HepG2 (cell line): Measurements from ENCODE around the gene MLH1. TPM values are rescaled to one million over a fixed set of nuclear protein-coding genes. Genes with fewer than 3 reads are reported as not detected.

Experiments
- ATAC-seq: fragments of 200-7000 bp; cut with Tn5 transposase; 3 replicates; pipeline ENCODE4 v1.9.1; 2020; ENCODE audit warnings: mild to moderate bottlenecking, moderate library complexity
- BruUV-seq: library from RNA; stranded (reverse); fragments of 400-500 nt; replicated peaks from 2 replicates; lab custom pipeline; 2021; lab: Mats Ljungman, UMichigan
- CTCF ChIA-PET: fragments of 300-600 bp; formaldehyde crosslinking; extraction: SDS; loops from one replicate; lab custom pipeline; 2021; ENCODE audit warnings: low total read pairs, inconsistent platforms, low intra/inter-chr PET ratio; lab: Yijun Ruan, JAX
- POLR2A ChIA-PET: fragments of 350-600 bp; sonication (Branson Sonifier 250); formaldehyde crosslinking; loops from one replicate; lab custom pipeline; 2020; ENCODE audit warnings: antibody characterized with exemption, inconsistent platforms; lab: Yijun Ruan, JAX
- DNase-seq: peaks from one replicate; pipeline ENCODE4 v3.0.0-alpha.2; 2015; ENCODE audit warnings: low spot score
- FAIRE-seq: peaks from 3 replicates; lab custom pipeline; 2011; peaks lifted over from hg19 to GRCh38; lab: Jason Lieb, UNC
- H2AFZ ChIP-seq: one replicate; pipeline ENCODE4 v1.6.1; 2011; ENCODE audit warnings: low read length, inconsistent platforms
- H3K27ac ChIP-seq: fragments of 300-600 bp; 3 replicates; pipeline ENCODE4 v1.8.0; 2011; ENCODE audit warnings: mixed run types, mild to moderate bottlenecking, mixed read lengths, low read length, inconsistent platforms; ENCODE audit not compliant: insufficient read depth; ENCODE audit errors: extremely low read length
- H3K27me3 ChIP-seq, 2 experiments: fragments of 200-600 bp in 1 of 2; 2 replicates in 1 of 2; 3 replicates in 1 of 2; pipeline versions ENCODE4 v1.6.0 to v1.8.0; 2011; ENCODE audit warnings: low read length in 2 of 2, mild to moderate bottlenecking in 2 of 2, moderate library complexity in 2 of 2, inconsistent platforms in 1 of 2; ENCODE audit not compliant: insufficient read depth in 2 of 2, control insufficient read depth in 1 of 2
- H3K36me3 ChIP-seq, 2 experiments: fragments of 200-600 bp in 1 of 2; replicated peaks in 1 of 2; 2 replicates in 1 of 2; 3 replicates in 1 of 2; pipeline versions ENCODE4 v1.5.1 to v1.8.0; 2011; ENCODE audit warnings: low read length in 2 of 2, inconsistent platforms in 1 of 2; ENCODE audit not compliant: insufficient read depth in 2 of 2, control insufficient read depth in 1 of 2
- H3K4me1 ChIP-seq: 2 replicates; pipeline ENCODE4 v1.5.1; 2012; ENCODE audit warnings: low read length, inconsistent platforms; ENCODE audit not compliant: insufficient read depth
- H3K4me2 ChIP-seq: 2 replicates; pipeline ENCODE4 v1.6.0; 2011; ENCODE audit warnings: low read depth, low read length, inconsistent platforms
- H3K4me3 ChIP-seq, 3 experiments: fragments of 200-600 bp in 1 of 3; sonication (generic), shearing (Covaris generic) in 1 of 3; replicated peaks in 1 of 3; 2 replicates each; pipeline ENCODE4 v1.5.1; 2011 to 2016; ENCODE audit warnings: low read length in 3 of 3, inconsistent platforms in 2 of 3, low read depth in 2 of 3, mild to moderate bottlenecking in 2 of 3, control low read depth in 1 of 3, mixed read lengths in 1 of 3; ENCODE audit not compliant: insufficient read depth in 1 of 3
- H3K79me2 ChIP-seq: one replicate; pipeline ENCODE4 v1.6.1; 2011; ENCODE audit warnings: low read length, inconsistent platforms; ENCODE audit not compliant: insufficient read depth
- H3K9ac ChIP-seq: 2 replicates; pipeline ENCODE4 v1.6.0; 2011; ENCODE audit warnings: mild to moderate bottlenecking, low read depth, low read length, inconsistent platforms; ENCODE audit not compliant: insufficient read depth
- H3K9me3 ChIP-seq: 2 replicates; pipeline ENCODE4 v1.5.1; 2012; ENCODE audit warnings: mild to moderate bottlenecking, low read length
- H4K20me1 ChIP-seq: 2 replicates; pipeline ENCODE4 v1.6.0; 2011; ENCODE audit warnings: inconsistent platforms, mild to moderate bottlenecking, low read length, moderate library complexity; ENCODE audit not compliant: insufficient read depth
- ATF3 ChIP-seq: sonication (generic); formaldehyde crosslinking; IDR thresholded peaks from 2 replicates; pipeline ENCODE4 v1.4.0; 2020; ENCODE audit warnings: missing genetic modification reagents
- GLI4 ChIP-seq: sonication (generic); formaldehyde crosslinking; IDR thresholded peaks from 2 replicates; pipeline ENCODE4 v1.5.1; 2020; ENCODE audit warnings: missing genetic modification reagents, mild to moderate bottlenecking, moderate library complexity, borderline replicate concordance
- KIAA2018 ChIP-seq: sonication (generic); formaldehyde crosslinking; IDR thresholded peaks from 2 replicates; pipeline ENCODE4 v1.5.0; 2020; ENCODE audit warnings: mild to moderate bottlenecking, missing genetic modification reagents, borderline replicate concordance
- MEF2D ChIP-seq: sonication (generic); formaldehyde crosslinking; IDR thresholded peaks from 2 replicates; pipeline ENCODE4 v1.5.1; 2020; ENCODE audit warnings: mild to moderate bottlenecking, missing genetic modification reagents
- PAX8 ChIP-seq: sonication (generic); formaldehyde crosslinking; IDR thresholded peaks from 2 replicates; pipeline ENCODE4 v1.8.0; 2022; ENCODE audit warnings: mild to moderate bottlenecking, missing genetic modification reagents, borderline replicate concordance
- RARA ChIP-seq: IDR thresholded peaks from 2 replicates; pipeline ENCODE4 v1.6.1; 2016; ENCODE audit warnings: missing genetic modification reagents, missing compliant biosample characterization
- ZFP36 ChIP-seq: fragments of 150-350 bp; IDR thresholded peaks from 2 replicates; pipeline ENCODE4 v1.6.1; 2018; ENCODE audit warnings: borderline replicate concordance, low read length, low read depth; ENCODE audit not compliant: partially characterized antibody
- ZNF382 ChIP-seq: sonication (generic); formaldehyde crosslinking; IDR thresholded peaks from 2 replicates; pipeline ENCODE4 v1.5.0; 2020; ENCODE audit warnings: missing genetic modification reagents, mild to moderate bottlenecking, borderline replicate concordance
- ZNF879 ChIP-seq: sonication (generic); formaldehyde crosslinking; IDR thresholded peaks from 2 replicates; pipeline ENCODE4 v1.8.1; 2023; ENCODE audit warnings: missing genetic modification reagents
- WGBS: methylation state at CpG from one replicate; pipeline ENCODE4 v1.1.6; 2017; ENCODE audit warnings: low lambda C conversion rate; 5-methylcytosine and 5-hydroxymethylcytosine counted together
- in situ Hi-C: cut with HindIII; loops from 2 replicates; pipeline ENCODE4 v1.10.0; 2017; ENCODE audit warnings: low pct_unique_long_range_greater_than_20kb; ENCODE audit not compliant: extremely low pct_ligation_motif_present
- intact Hi-C: fragments of 100-400 bp; cut with micrococcal nuclease; formaldehyde crosslinking; loops from one replicate; pipeline ENCODE4 v1.10.0; 2022; ENCODE audit not compliant: unreplicated experiment
- polyA plus RNA-seq, 8 experiments: library from polyadenylated mRNA; depleted of rRNA in 3 of 8; stranded (reverse) in 7 of 8; unstranded in 1 of 8; fragments of >200 nt; fragmentation: Illumina TruSeq in 4 of 8; extraction: Trizol in 4 of 8; gene quantifications; 2 replicates each; pipeline versions ENCODE4 v1.2.1 to v1.2.3, GENCODE V29; 2011 to 2016; ENCODE audit warnings: low read depth in 4 of 8, missing spikeins in 1 of 8, mixed read lengths in 1 of 8; ENCODE audit not compliant: insufficient read depth in 1 of 8
- total RNA-seq, 5 experiments: library from RNA; depleted of rRNA; stranded (reverse); fragments of >200 nt; fragmentation: Illumina TruSeq; extraction: Trizol; gene quantifications; 2 replicates each; pipeline ENCODE4 v1.2.3, GENCODE V29; 2016; ENCODE audit warnings: low read depth in 1 of 5
- TF ChIP-seq, protein P1 (sequence below): sonication (generic); formaldehyde crosslinking; IDR thresholded peaks from 2 replicates; pipeline ENCODE4 v1.4.0; 2020; ENCODE audit warnings: missing genetic modification reagents

The MLH1 gene
- total and polyA plus RNA-seq, 2 of the 13 experiments (the other 11 are each of a cell fraction or from before 2014, with no cell fraction given), result 29.5 to 70.8 TPM

DNA sequence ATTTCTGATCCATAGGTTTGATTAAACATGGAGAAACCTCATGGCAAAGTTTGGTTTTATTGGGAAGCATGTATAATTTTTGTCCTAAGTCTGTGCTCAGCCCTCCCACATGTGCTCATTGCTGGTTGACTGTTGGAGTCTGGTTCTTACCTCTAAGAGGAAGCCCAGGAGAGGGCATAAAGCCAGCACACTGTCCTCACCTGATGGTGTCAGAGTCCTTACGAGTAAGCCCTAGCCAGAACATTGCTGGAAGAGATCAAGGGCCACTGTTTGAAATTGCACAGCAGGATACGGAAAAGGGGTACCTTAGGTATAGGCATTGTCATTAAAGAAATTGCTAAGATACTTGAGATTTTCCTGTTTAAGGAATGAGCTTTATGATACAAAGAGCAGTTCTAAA lies 21.3 kb downstream of the MLH1 start (continued):
- TF ChIP-seq, protein P1, sequence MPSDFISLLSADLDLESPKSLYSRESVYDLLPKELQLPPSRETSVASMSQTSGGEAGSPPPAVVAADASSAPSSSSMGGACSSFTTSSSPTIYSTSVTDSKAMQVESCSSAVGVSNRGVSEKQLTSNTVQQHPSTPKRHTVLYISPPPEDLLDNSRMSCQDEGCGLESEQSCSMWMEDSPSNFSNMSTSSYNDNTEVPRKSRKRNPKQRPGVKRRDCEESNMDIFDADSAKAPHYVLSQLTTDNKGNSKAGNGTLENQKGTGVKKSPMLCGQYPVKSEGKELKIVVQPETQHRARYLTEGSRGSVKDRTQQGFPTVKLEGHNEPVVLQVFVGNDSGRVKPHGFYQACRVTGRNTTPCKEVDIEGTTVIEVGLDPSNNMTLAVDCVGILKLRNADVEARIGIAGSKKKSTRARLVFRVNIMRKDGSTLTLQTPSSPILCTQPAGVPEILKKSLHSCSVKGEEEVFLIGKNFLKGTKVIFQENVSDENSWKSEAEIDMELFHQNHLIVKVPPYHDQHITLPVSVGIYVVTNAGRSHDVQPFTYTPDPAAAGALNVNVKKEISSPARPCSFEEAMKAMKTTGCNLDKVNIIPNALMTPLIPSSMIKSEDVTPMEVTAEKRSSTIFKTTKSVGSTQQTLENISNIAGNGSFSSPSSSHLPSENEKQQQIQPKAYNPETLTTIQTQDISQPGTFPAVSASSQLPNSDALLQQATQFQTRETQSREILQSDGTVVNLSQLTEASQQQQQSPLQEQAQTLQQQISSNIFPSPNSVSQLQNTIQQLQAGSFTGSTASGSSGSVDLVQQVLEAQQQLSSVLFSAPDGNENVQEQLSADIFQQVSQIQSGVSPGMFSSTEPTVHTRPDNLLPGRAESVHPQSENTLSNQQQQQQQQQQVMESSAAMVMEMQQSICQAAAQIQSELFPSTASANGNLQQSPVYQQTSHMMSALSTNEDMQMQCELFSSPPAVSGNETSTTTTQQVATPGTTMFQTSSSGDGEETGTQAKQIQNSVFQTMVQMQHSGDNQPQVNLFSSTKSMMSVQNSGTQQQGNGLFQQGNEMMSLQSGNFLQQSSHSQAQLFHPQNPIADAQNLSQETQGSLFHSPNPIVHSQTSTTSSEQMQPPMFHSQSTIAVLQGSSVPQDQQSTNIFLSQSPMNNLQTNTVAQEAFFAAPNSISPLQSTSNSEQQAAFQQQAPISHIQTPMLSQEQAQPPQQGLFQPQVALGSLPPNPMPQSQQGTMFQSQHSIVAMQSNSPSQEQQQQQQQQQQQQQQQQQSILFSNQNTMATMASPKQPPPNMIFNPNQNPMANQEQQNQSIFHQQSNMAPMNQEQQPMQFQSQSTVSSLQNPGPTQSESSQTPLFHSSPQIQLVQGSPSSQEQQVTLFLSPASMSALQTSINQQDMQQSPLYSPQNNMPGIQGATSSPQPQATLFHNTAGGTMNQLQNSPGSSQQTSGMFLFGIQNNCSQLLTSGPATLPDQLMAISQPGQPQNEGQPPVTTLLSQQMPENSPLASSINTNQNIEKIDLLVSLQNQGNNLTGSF, result no peak

GRCh38 chr3:37015642-37016041 lies 22.3 kb downstream of the MLH1 start:
- H3K4me3 ChIP-seq, result no peak overlapping the region
- no peak for TF ChIP-seq KIAA2018 (CRISPR knock-in tag)
- TF ChIP-seq PAX8 (CRISPR knock-in tag), result no peak
- TF ChIP-seq ZNF382 (CRISPR knock-in tag), result no peak
- no peak for TF ChIP-seq MEF2D (CRISPR knock-in tag)
- TF ChIP-seq ZFP36, result no peak
- no peak for TF ChIP-seq RARA
- TF ChIP-seq ZNF879 (CRISPR knock-in tag), result no peak
- no peak for TF ChIP-seq GLI4
- no peak for TF ChIP-seq ATF3 (CRISPR knock-in tag)
- POLR2A ChIA-PET, result no interaction called here
- WGBS, result 97% methylated on average over 5 of the region's 5 CpGs
- no peak overlapping the region for H2AFZ ChIP-seq
- no peaks in the 10 kb centered on the region for H3K4me1 ChIP-seq
- no peak for DNase-seq
- CTCF ChIA-PET, result no interaction called here
- no peak overlapping the region for H3K4me2 ChIP-seq
- H3K36me3 ChIP-seq, result peaks cover 14 to 81% of the 10 kb centered on the region in 2 experiments
- no peak overlapping the region for H3K27ac ChIP-seq
- H3K9me3 ChIP-seq, result no peaks in the 10 kb centered on the region
- H4K20me1 ChIP-seq, result no peaks in the 10 kb centered on the region
- in situ Hi-C loops (no loop called here), intact Hi-C loops (no loop called here)
- H3K9ac ChIP-seq, result no peak overlapping the region
- no TSS peak for BruUV-seq
- ATAC-seq, result no peak
- FAIRE-seq, result no peak
- no peaks in the 10 kb centered on the region for H3K79me2 ChIP-seq
- no peaks in the 10 kb centered on the region for H3K27me3 ChIP-seq
